Spinal cord (tissue), 10 donors: ENCODE results near the gene MARF1. TPM values are rescaled to one million over a fixed set of nuclear protein-coding genes. Genes with fewer than 3 reads are reported as not detected.

ENCODE experiments used
- DNase-seq, 6 donors: peaks; one replicate each; pipeline versions ENCODE4 v3.0.0 to v3.0.0-alpha.2; 2013 to 2015; ENCODE audit warnings: low spot score in 6 of 6, low read depth in 4 of 6
- H3K27ac ChIP-seq: one replicate; pipeline ENCODE4 v1.5.1; 2013; ENCODE audit warnings: low read depth, low read length, control low read depth
- H3K27me3 ChIP-seq: one replicate; pipeline ENCODE4 v1.6.1; 2013; ENCODE audit warnings: low read length; ENCODE audit not compliant: control insufficient read depth, insufficient read depth
- H3K36me3 ChIP-seq: one replicate; pipeline ENCODE4 v1.6.1; 2013; ENCODE audit warnings: low read length; ENCODE audit not compliant: control insufficient read depth, insufficient read depth
- H3K4me1 ChIP-seq: one replicate; pipeline ENCODE4 v1.6.1; 2013; ENCODE audit warnings: low read length; ENCODE audit not compliant: control insufficient read depth, insufficient read depth
- H3K4me3 ChIP-seq: one replicate; pipeline ENCODE4 v1.5.1; 2013; ENCODE audit warnings: low read depth, low read length, control low read depth
- H3K9me3 ChIP-seq: one replicate; pipeline ENCODE4 v1.6.1; 2013; ENCODE audit warnings: low read length; ENCODE audit not compliant: control insufficient read depth, insufficient read depth
- WGBS: methylation state at CpG from one replicate; pipeline ENCODE4 v1.1.5; 2013; ENCODE audit warnings: missing lambda C conversion rate; ENCODE audit not compliant: insufficient coverage; 5-methylcytosine and 5-hydroxymethylcytosine counted together
- polyA plus RNA-seq, 2 donors: library from polyadenylated mRNA; unstranded; fragments of 120-200 nt; gene quantifications; one replicate each; pipeline ENCODE4 v1.2.1, GENCODE V29; 2013; ENCODE audit not compliant: insufficient read length in 2 of 2
- total RNA-seq, 2 donors: library from RNA; depleted of rRNA in 1 of 2; stranded (reverse); fragments of 120-200 nt in 1 of 2; fragments of >200 nt in 1 of 2; gene quantifications; one replicate each; pipeline versions ENCODE4 v1.2.3 to v1.2.4, GENCODE V29; 2013 to 2014
- donor health status: healthy.

The MARF1 gene
- total and polyA plus RNA-seq, 4 donors = 21.8 to 41.8 (median 33.2) TPM

- Histone ChIP-seq H3K4me1 (no peaks in the 10 kb centered on the region), H3K27ac (no peak overlapping the region), H3K27me3 (no peaks in the 10 kb centered on the region), H3K36me3 (peaks cover 53% of the 10 kb centered on the region), H3K9me3 (no peaks in the 10 kb centered on the region), H3K4me3 (no peak overlapping the region)
- 93% methylated on average over 5 of the region's 9 CpGs for WGBS
- no peak for DNase-seq
Measured at GRCh38 chr16:15593235-15593634, 49.7 kb downstream of the MARF1 start.

GRCh38 chr16:15592324-15592723 is 50.6 kb downstream of the MARF1 start:
- WGBS = 84% methylated on average over 9 of the region's 9 CpGs
- H3K27me3 ChIP-seq = no peaks in the 10 kb centered on the region
- H3K4me1 ChIP-seq = no peaks in the 10 kb centered on the region
- DNase-seq = no peak
- no peaks in the 10 kb centered on the region for H3K9me3 ChIP-seq
- no peak overlapping the region for H3K4me3 ChIP-seq
- no peak overlapping the region for H3K27ac ChIP-seq
- peaks cover 49% of the 10 kb centered on the region for H3K36me3 ChIP-seq

- Histone ChIP-seq H3K27me3 (no peaks in the 10 kb centered on the region), H3K4me1 (no peaks in the 10 kb centered on the region), H3K27ac (no peak overlapping the region), H3K9me3 (peaks cover 9% of the 10 kb centered on the region), H3K36me3 (peaks cover 54% of the 10 kb centered on the region), H3K4me3 (no peak overlapping the region)
- 95% methylated on average over 16 of the region's 17 CpGs for WGBS
- no peak for DNase-seq
Measured at GRCh38 chr16:15587152-15587825, 55.7 kb downstream of the MARF1 start.

- peaks cover 9% of the 10 kb centered on the region for H3K9me3 ChIP-seq
- 97% methylated on average over 9 of the region's 12 CpGs for WGBS
- DNase-seq = no peak
- H3K4me3 ChIP-seq = no peak overlapping the region
- peaks cover 55% of the 10 kb centered on the region for H3K36me3 ChIP-seq
- H3K4me1 ChIP-seq = no peaks in the 10 kb centered on the region
- no peaks in the 10 kb centered on the region for H3K27me3 ChIP-seq
- H3K27ac ChIP-seq = no peak overlapping the region
Measured at GRCh38 chr16:15586716-15587115, 56.2 kb downstream of the MARF1 start.

GRCh38 chr16:15585956-15586355 is 57.0 kb downstream of the MARF1 start:
- Histone ChIP-seq H3K4me1 (no peaks in the 10 kb centered on the region), H3K9me3 (peaks cover 9% of the 10 kb centered on the region), H3K36me3 (peaks cover 53% of the 10 kb centered on the region), H3K27ac (no peak overlapping the region), H3K27me3 (no peaks in the 10 kb centered on the region), H3K4me3 (no peak overlapping the region)
- no CpG with 5 or more reads among the region's 1 CpG for WGBS
- DNase-seq = no peak

GRCh38 chr16:15583526-15583925 is 59.4 kb downstream of the MARF1 start:
- H3K27ac ChIP-seq = no peak overlapping the region
- no peak for DNase-seq

GRCh38 chr16:15581127-15581815 is 61.7 kb downstream of the MARF1 start:
- no peaks in the 10 kb centered on the region for H3K4me1 ChIP-seq
- no peak overlapping the region for H3K4me3 ChIP-seq
- no peaks in the 10 kb centered on the region for H3K27me3 ChIP-seq
- H3K27ac ChIP-seq = no peak overlapping the region
- peaks cover 34% of the 10 kb centered on the region for H3K36me3 ChIP-seq
- 97% methylated on average over 8 of the region's 10 CpGs for WGBS
- DNase-seq = no peak
- peaks cover 5% of the 10 kb centered on the region for H3K9me3 ChIP-seq

More at GRCh38 chr16:15583526-15583925, 59.4 kb downstream of the MARF1 start:
- no peaks in the 10 kb centered on the region for H3K27me3 ChIP-seq
- H3K36me3 ChIP-seq = peaks cover 52% of the 10 kb centered on the region
- no peaks in the 10 kb centered on the region for H3K4me1 ChIP-seq
- 94% methylated on average over 3 of the region's 4 CpGs for WGBS
- peaks cover 9% of the 10 kb centered on the region for H3K9me3 ChIP-seq
- H3K4me3 ChIP-seq = no peak overlapping the region

- Histone ChIP-seq H3K27ac (no peak overlapping the region), H3K4me3 (no peak overlapping the region), H3K27me3 (no peaks in the 10 kb centered on the region), H3K4me1 (no peaks in the 10 kb centered on the region), H3K36me3 (peaks cover 31% of the 10 kb centered on the region), H3K9me3 (no peaks in the 10 kb centered on the region)
- 100% methylated on average over 4 of the region's 4 CpGs for WGBS
- DNase-seq = no peak
Measured at GRCh38 chr16:15578824-15579223, 64.1 kb downstream of the MARF1 start.

- Histone ChIP-seq H3K27me3 (no peaks in the 10 kb centered on the region), H3K27ac (no peak overlapping the region), H3K4me3 (no peak overlapping the region), H3K36me3 (peaks cover 16% of the 10 kb centered on the region), H3K9me3 (no peaks in the 10 kb centered on the region), H3K4me1 (no peaks in the 10 kb centered on the region)
- 97% methylated on average over 6 of the region's 20 CpGs for WGBS
- no peak for DNase-seq
Measured at GRCh38 chr16:15576960-15577958, 65.7 kb downstream of the MARF1 start.
